ENCODE measurements around the gene IFNL2. TPM values are rescaled to one million over a fixed set of nuclear protein-coding genes. Genes with fewer than 3 reads are reported as not detected.

Gene IFNL2
- total RNA-seq, result not detected in 2 replicates

DNA sequence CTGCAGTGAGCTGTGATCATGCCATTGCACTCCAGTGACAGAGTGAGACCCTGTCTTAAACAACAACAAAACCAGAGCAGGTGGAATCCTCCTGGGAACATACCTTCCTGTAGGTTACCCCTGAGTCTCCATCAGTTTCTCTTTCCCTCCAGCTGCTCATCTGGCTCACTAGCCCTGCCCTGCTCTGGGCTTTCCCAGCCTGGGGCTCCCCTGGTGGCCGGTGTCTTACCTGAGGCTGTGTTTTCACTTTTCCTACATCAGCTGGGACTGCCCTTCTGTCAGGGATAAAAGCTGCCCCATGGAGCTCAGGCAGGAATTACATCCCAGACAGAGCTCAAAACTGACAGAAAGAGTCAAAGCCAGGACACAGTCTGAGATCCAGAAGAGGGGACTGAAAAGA lies at the start of gene IFNL2:
IFNL2 (plus strand) TSS at position 312 of the 400 bp plus-strand sequence. CDS start 173 bp downstream, outside the sequence.

DNA sequence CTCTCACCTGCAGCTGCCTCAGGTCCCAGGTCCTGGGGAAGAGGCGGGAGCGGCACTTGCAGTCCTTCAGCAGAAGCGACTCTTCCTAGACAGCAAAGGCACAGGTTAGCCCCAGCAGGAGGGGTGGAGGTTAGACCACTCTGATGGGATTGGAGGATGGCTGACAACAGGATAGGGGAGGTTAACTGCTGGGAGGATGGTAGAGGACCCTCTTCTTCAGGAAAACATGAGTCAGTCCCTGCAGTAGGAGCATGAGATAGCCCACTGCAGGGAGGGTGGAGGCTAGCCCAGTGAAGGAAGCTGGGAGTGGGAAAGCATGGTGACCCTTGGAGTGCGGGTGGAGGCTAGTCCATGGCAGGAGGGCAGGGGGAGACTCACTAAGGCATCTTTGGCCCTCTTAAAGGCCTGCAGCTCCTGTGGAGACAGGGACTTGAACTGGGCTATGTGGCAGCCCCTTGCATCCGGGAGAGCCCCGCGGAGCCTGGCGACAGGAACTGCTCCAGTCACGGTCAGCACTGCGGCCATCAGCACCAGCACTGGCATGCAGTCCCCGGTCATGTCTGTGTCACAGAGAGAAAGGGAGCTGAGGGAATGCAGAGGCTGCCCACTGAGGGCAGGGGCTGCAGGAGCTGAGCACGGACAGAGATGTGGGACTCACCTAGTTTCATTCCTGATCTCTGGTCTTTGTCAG lies 23.6 kb upstream of the IFNL2 start, which contains the start of gene IFNL3:
IFNL3 (minus strand) TSS at position 597 of the 691 bp plus-strand sequence; CDS start at position 558, 39 bp downstream.

DNA sequence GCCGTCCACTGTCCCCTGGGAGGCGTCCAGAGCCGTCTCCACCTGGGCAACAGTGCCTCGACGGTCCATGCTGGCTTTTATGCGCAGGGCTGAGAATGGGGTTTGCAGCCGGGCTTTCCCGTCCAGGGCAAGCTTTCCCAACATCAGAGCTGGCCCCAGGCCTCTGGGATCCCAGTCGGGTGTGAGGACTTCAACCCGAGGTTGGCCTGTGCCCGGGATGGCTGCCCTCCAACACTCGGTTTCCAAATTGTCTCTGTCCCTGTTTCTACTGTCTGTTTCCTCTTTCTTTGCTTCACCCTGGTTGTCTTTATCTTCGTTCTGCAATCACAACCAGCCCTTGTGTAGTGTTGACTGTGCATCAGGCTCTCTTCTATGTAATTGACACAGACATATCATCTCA lies 19.4 kb upstream of the IFNL2 start, which contains the start of gene IFNL4:
IFNL4 (minus strand) TSS at position 51 of the 400 bp plus-strand sequence.

DNA sequence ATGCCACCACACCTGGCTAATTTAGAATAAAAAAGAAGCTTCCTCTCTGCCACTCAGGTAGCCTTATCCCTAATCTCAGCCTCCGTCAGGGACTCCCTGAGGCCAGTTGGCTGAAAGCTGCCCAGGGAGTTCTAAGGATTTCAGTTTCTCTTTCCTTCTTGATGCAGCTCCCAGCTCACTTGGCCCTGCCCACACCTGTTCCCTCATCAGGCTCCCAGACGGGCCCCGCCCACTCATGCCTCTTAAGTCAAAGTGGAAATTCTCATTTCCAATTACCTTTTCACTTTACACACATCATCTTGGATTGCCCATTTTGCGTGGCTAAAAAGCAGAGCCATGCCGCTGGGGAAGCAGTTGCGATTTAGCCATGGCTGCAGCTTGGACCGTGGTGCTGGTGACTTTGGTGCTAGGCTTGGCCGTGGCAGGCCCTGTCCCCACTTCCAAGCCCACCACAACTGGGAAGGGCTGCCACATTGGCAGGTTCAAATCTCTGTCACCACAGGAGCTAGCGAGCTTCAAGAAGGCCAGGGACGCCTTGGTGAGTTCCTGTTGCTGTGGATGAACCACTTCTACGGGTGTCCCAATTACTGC lies 28.0 kb downstream of the IFNL2 start, which contains the start of gene IFNL1:
IFNL1 (plus strand) TSS at position 353 of the 591 bp plus-strand sequence; CDS start at position 368, 15 bp downstream.

Other genes starting within 250 kb of the IFNL2 start
- gene FBXO27, start 235.8 kb upstream of the IFNL2 start, total RNA-seq, result 1.2 and 9.5 TPM in 2 replicates
- 0.22 and 0.39 TPM in 2 replicates for gene ACP7, start 184.0 kb upstream of the IFNL2 start, total RNA-seq
- gene PAK4, start 142.6 kb upstream of the IFNL2 start, total RNA-seq, result 15.7 and 17.3 TPM in 2 replicates
- gene NCCRP1, start 71.4 kb upstream of the IFNL2 start, total RNA-seq, result not detected in 2 replicates
- not detected in 2 replicates for gene SYCN, start 64.1 kb upstream of the IFNL2 start, total RNA-seq
- gene IFNL3, start 23.4 kb upstream of the IFNL2 start, total RNA-seq, result not detected in 2 replicates
- gene IFNL4, start 19.5 kb upstream of the IFNL2 start, total RNA-seq, result not detected in 2 replicates
- not detected in 2 replicates for gene IFNL1, start 28.0 kb downstream of the IFNL2 start, total RNA-seq
- gene LRFN1, start 52.5 kb downstream of the IFNL2 start, total RNA-seq, result 0.39 TPM in 1 of 2 replicates, not detected in the other
- gene GMFG, start 67.6 kb downstream of the IFNL2 start, total RNA-seq, result not detected in 2 replicates
- 64.0 and 66.7 TPM in 2 replicates for gene SAMD4B, start 74.0 kb downstream of the IFNL2 start, total RNA-seq
- 39.3 and 44.9 TPM in 2 replicates for gene PAF1, start 122.7 kb downstream of the IFNL2 start, total RNA-seq
- gene MED29, start 123.0 kb downstream of the IFNL2 start, total RNA-seq, result 18.1 and 20.9 TPM in 2 replicates
- gene ZFP36, start 138.5 kb downstream of the IFNL2 start, total RNA-seq, result 16.2 and 16.9 TPM in 2 replicates
- gene PLEKHG2, start 144.3 kb downstream of the IFNL2 start, total RNA-seq, result 17.5 and 29.4 TPM in 2 replicates
- gene RPS16, start 167.6 kb downstream of the IFNL2 start, total RNA-seq, result 123 and 173 TPM in 2 replicates
- gene SUPT5H, start 177.2 kb downstream of the IFNL2 start, total RNA-seq, result 84.8 and 94.0 TPM in 2 replicates
- 35.3 and 58.7 TPM in 2 replicates for gene TIMM50, start 212.4 kb downstream of the IFNL2 start, total RNA-seq
- under 0.01 TPM in 1 of 2 replicates, not detected in the other for gene DLL3, start 230.6 kb downstream of the IFNL2 start, total RNA-seq
- not detected in 2 replicates for gene SELENOV, start 246.7 kb downstream of the IFNL2 start, total RNA-seq